ENCODE data around the gene CAPG.

CAPG gene

DNA sequence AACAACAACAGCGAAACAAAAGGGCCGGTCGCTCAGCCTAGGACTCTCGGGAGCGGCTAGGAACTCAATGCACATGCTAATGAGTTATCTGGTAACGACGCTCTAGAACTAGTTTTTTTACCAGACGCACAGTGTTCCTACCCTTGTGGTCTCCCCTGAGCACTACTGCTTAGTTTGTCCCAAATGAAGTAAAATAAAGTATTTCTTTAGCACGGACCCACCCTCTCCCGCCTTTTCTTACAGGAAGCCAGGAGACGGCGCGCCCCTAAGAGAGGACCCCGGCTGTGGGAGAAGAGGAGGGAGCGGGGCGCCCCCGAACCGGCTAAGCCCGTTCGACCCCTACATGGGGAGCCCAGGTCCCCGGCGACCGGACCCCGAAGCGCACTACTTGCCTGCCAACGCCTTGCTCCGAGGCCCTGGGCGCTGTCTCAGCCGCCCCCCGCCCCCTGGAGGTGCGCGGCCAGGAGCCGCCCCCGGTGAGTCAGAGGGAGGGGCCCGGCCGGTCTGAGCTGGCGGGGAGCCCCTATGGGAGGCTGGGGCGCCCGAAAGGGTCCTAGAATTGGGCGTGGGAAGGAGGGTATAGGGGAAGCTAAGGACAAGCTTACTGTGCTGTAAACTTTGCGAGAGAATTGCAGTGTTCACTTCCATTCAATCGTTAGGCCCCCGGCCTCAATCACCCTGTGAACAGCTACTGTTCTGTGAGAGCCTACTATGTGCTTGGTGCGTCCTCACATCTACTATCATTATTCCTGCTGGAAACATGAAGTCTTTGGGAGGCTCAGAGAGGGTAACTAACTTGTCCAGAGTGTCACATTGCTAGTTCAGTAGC, 3.6 kb upstream of the CAPG start:
- CTCF ChIA-PET = interaction anchor here (0.5 to 1.6 kb wide), 3 partner anchors 46 to 248 kb away, joined by 3 to 6 read pairs (median 3); no protein-coding TSS in a partner anchor
- no peak for DNase-seq (ENCODE audit: extremely low spot score)
- TF ChIP-seq ARNT (IDR thresholded peaks at IDR 0.05) (no peak), HDGF (IDR thresholded peaks at IDR 0.05; ENCODE audit: borderline replicate concordance) (no peak), FOXM1 (IDR thresholded peaks at IDR 0.05; ENCODE audit: borderline replicate concordance) (no peak), L3MBTL2 (conservative IDR thresholded peaks at IDR 0.05) (no peak), SUZ12 (IDR thresholded peaks at IDR 0.05) (no peak), NFRKB (IDR thresholded peaks at IDR 0.05) (no peak), SP1 (IDR thresholded peaks at IDR 0.05) (no peak), FOXK2 (IDR thresholded peaks at IDR 0.05) (no peak)
- TF ChIP-seq, protein P1, sequence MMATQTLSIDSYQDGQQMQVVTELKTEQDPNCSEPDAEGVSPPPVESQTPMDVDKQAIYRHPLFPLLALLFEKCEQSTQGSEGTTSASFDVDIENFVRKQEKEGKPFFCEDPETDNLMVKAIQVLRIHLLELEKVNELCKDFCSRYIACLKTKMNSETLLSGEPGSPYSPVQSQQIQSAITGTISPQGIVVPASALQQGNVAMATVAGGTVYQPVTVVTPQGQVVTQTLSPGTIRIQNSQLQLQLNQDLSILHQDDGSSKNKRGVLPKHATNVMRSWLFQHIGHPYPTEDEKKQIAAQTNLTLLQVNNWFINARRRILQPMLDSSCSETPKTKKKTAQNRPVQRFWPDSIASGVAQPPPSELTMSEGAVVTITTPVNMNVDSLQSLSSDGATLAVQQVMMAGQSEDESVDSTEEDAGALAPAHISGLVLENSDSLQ (IDR thresholded peaks at IDR 0.05) = no peak
- POLR2A ChIA-PET = interaction anchor here (1.0 to 1.3 kb wide), 2 partner anchors 8 to 125 kb away, joined by 3 read pairs; partner anchors contain the start of gene MAT2A

DNA sequence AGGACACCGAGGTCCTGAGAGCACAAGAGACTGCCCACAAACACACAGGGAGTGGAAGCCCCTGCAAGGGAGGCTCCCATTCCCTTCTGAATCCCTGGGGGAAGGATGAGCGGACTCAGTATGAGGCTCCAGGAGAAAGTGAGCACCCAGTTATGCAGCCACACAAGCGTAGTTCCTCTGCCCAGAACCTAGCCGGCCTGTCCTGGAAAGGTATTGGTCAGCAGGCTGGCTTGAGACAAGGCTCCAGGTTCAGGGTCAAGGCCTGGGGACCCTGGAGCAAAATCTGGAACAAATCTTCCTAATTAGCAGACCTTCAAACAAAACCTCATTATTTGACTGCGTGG, 1.2 kb upstream of the CAPG start:
- POLR2A ChIA-PET = no interaction called here
- CTCF ChIA-PET = no interaction called here
- DNase-seq (ENCODE audit: extremely low spot score) = no peak
- TF ChIP-seq L3MBTL2 (conservative IDR thresholded peaks at IDR 0.05) (no peak), FOXK2 (IDR thresholded peaks at IDR 0.05) (no peak), NFRKB (IDR thresholded peaks at IDR 0.05) (no peak)

DNA sequence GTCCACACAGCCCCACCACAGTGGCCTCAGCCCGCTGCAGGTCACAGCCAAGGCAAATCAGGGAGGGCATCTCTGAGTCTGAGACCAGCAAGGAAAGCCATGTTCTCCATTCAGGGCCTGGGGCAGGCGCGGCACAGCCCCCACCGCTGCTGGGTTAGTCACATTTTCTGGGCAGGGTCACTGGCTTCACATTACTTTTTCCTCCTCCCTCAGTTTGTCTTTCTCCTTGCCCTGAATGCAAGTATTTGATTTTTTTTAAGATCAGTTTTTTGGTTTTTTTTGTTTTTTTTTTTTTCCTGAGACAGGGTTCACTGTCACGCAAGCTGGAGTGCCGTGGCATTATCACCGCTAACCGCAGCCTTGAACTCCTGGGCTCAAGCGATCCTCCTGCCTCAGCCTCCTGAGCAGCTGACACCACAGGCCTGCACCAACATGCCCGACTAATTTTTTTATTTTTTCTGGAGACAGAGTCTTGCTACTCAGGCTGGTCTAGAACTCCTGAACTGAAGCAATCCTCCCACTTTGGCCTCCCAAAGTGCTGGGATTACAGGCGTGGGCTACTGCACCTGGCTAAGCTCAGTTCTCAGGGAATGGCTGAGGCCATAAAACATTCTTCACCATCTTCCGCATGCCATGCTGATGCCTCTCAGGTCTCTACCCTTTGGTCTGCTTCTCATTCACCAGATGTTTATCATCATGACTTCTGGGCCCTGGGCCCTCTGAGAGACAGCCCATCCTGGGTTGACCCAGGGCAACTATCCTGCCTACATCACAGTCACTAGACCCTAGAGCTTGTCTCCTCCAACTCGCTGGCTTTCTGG, 628 bp upstream of the CAPG start:
- ChIA-PET CTCF (no interaction called here), POLR2A (no interaction called here)
- no peak for DNase-seq (ENCODE audit: extremely low spot score)
- no peak for TF ChIP-seq FOXK2 (IDR thresholded peaks at IDR 0.05)
- TF ChIP-seq FOXA1 (IDR thresholded peaks at IDR 0.05) = no peak
- no peak for TF ChIP-seq ARNT (IDR thresholded peaks at IDR 0.05)
- TF ChIP-seq L3MBTL2 (conservative IDR thresholded peaks at IDR 0.05) = no peak
- no peak for TF ChIP-seq SP1 (IDR thresholded peaks at IDR 0.05)
- no peak for TF ChIP-seq FOXM1 (IDR thresholded peaks at IDR 0.05; ENCODE audit: borderline replicate concordance)
- no peak for TF ChIP-seq NFRKB (IDR thresholded peaks at IDR 0.05)
- TF ChIP-seq TARDBP (IDR thresholded peaks at IDR 0.05) = no peak
- no peak for TF ChIP-seq ELF4 (IDR thresholded peaks at IDR 0.05)
- no peak for TF ChIP-seq CTBP1 (IDR thresholded peaks at IDR 0.05; ENCODE audit: borderline replicate concordance)

DNA sequence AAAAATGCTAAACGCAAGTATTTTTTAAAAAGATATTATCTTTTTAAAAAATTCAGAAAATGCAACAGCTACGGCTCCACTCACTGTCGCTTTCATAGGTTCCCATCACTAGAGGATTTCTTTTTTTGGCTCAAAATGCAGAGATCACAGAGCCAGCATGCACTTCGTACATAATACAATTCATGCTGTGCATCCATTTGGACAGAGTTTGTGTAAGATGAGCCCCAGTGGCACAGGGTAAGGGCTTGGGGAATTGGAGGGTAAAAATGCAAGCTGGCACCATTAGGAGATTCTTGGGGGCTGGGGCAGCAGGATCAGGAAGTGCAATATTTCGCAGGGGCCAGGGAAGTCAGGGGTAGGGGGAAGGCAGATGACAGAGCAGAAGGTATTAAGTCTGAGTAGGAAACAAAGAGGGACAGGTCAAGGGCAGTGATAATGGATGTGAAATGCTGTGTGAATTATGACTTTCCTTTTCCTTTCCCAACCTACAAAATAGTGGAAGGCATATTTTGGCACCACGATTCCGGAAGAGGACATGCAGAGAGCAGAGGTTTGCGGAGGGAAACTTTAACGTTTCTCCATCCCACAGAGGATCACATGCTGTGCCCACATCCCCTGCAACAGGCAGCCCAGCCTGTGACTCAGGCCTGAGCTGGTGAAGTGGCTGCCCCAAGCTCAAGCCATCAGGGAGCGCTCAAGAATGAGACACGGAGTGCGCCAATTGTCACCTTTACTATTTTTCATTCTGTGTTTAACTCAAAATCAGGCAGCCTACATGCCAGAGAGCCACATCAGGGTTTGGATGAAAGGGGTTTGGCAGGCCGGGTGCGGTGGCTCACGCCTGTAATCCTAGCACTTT, 4.7 kb downstream of the CAPG start:
- CTCF ChIA-PET = no interaction called here
- POLR2A ChIA-PET = interaction anchor here (0.8 kb wide), 1 partner anchor 9 kb away, joined by 3 read pairs; no protein-coding TSS in a partner anchor
- no peak for DNase-seq (ENCODE audit: extremely low spot score)
- no peak for TF ChIP-seq ELF4 (IDR thresholded peaks at IDR 0.05)
- no peak for TF ChIP-seq ZNF384 (IDR thresholded peaks at IDR 0.05)
- TF ChIP-seq L3MBTL2 (conservative IDR thresholded peaks at IDR 0.05) = no peak
- TF ChIP-seq ARNT (IDR thresholded peaks at IDR 0.05) = no peak
- no peak for TF ChIP-seq FOXK2 (IDR thresholded peaks at IDR 0.05)
- no peak for TF ChIP-seq BHLHE40 (IDR thresholded peaks at IDR 0.05; ENCODE audit: borderline replicate concordance)
- TF ChIP-seq SP1 (IDR thresholded peaks at IDR 0.05) = no peak
- TF ChIP-seq, protein P1 (IDR thresholded peaks at IDR 0.05) = no peak
- no peak for TF ChIP-seq NFRKB (IDR thresholded peaks at IDR 0.05)
- no peak for TF ChIP-seq FOXM1 (IDR thresholded peaks at IDR 0.05; ENCODE audit: borderline replicate concordance)
- TF ChIP-seq HDGF (IDR thresholded peaks at IDR 0.05; ENCODE audit: borderline replicate concordance) = no peak
- no peak for TF ChIP-seq SUZ12 (IDR thresholded peaks at IDR 0.05)
- no peak for TF ChIP-seq FOXA1 (IDR thresholded peaks at IDR 0.05)
- no peak for TF ChIP-seq TARDBP (IDR thresholded peaks at IDR 0.05)

DNA sequence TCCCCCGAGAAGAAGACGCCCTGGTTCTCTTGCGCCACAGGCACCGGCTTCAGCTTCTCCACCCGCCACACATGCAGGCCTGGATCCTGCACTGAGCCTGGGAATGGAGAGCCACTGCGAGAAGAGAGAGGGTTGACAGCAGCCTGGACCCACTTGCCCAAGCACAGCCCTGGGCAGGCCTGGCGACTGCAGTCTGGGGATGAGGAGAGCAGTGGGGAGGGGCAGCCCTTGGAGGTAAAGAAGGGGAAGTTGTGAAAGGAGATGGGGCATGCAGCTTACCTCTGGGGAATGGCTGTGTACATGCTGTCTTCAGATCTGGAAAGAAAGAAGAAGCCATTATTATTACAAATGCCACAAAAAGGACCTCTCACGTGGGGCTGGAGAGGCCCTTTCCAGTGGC, 8.3 kb downstream of the CAPG start:
- DNase-seq (ENCODE audit: extremely low spot score) = no peak

More for the DNA sequence above, 8.3 kb downstream of the CAPG start:
- TF ChIP-seq ELF4 (IDR thresholded peaks at IDR 0.05) (no peak), CTBP1 (IDR thresholded peaks at IDR 0.05; ENCODE audit: borderline replicate concordance) (no peak), ZNF384 (IDR thresholded peaks at IDR 0.05) (no peak), TARDBP (IDR thresholded peaks at IDR 0.05) (no peak), ARNT (IDR thresholded peaks at IDR 0.05) (no peak), NFRKB (IDR thresholded peaks at IDR 0.05) (no peak), SP1 (IDR thresholded peaks at IDR 0.05) (no peak), LEF1 (IDR thresholded peaks at IDR 0.05; ENCODE audit: borderline replicate concordance) (no peak), FOXK2 (IDR thresholded peaks at IDR 0.05) (no peak), FOXM1 (IDR thresholded peaks at IDR 0.05; ENCODE audit: borderline replicate concordance) (no peak), HDGF (IDR thresholded peaks at IDR 0.05; ENCODE audit: borderline replicate concordance) (no peak), SUZ12 (IDR thresholded peaks at IDR 0.05) (no peak), BHLHE40 (IDR thresholded peaks at IDR 0.05; ENCODE audit: borderline replicate concordance) (no peak), L3MBTL2 (conservative IDR thresholded peaks at IDR 0.05) (no peak), FOXA1 (IDR thresholded peaks at IDR 0.05) (no peak)
- TF ChIP-seq, protein P1 (IDR thresholded peaks at IDR 0.05) = no peak
- POLR2A ChIA-PET = no interaction called here
- CTCF ChIA-PET = no interaction called here

All from HEK293T (cell line).